Panc1 (cell line): ENCODE results near the gene EGR1. TPM values are rescaled to one million over a fixed set of nuclear protein-coding genes. Genes with fewer than 3 reads are reported as not detected.

Experiments
- ATAC-seq: fragments of 200-7000 bp; cut with Tn5 transposase; 2 replicates; pipeline ENCODE4 v1.9.1; 2020; ENCODE audit warnings: mild to moderate bottlenecking, moderate library complexity
- BruUV-seq: library from RNA; stranded (reverse); fragments of 400-500 nt; replicated peaks from 2 replicates; lab custom pipeline; 2021; lab: Mats Ljungman, UMichigan
- CTCF ChIA-PET: fragments of 300-600 bp; sonication (Branson Sonifier 250); formaldehyde crosslinking; loops from one replicate; lab custom pipeline; 2022; ENCODE audit warnings: antibody characterized with exemption; lab: Charles Lee
- POLR2A ChIA-PET: fragments of 300-600 bp; sonication (Branson Sonifier 250); formaldehyde crosslinking; loops from one replicate; lab custom pipeline; 2022; ENCODE audit warnings: antibody characterized with exemption; lab: Charles Lee
- DNase-seq: peaks from one replicate; pipeline ENCODE4 v3.0.0-alpha.2; 2010; ENCODE audit warnings: low read depth, low spot score
- H3K27ac ChIP-seq: 2 replicates; pipeline ENCODE4 v1.5.1; 2011; ENCODE audit warnings: mild to moderate bottlenecking, low read length, inconsistent platforms
- H3K27me3 ChIP-seq: fragments of 200-500 bp; sonication (Bioruptor generic); 2 replicates; pipeline ENCODE4 v1.6.0; 2014; ENCODE audit warnings: low read length, inconsistent platforms; ENCODE audit not compliant: control insufficient read depth, insufficient read depth
- H3K36me3 ChIP-seq: fragments of 200-500 bp; sonication (Bioruptor generic); 2 replicates; pipeline ENCODE4 v1.5.1; 2014; ENCODE audit warnings: inconsistent platforms, mild to moderate bottlenecking, low read length, moderate library complexity; ENCODE audit not compliant: control insufficient read depth, insufficient read depth
- H3K4me1 ChIP-seq: 2 replicates; pipeline ENCODE4 v1.5.1; 2011; ENCODE audit warnings: inconsistent platforms, mild to moderate bottlenecking, low read length, moderate library complexity; ENCODE audit not compliant: control insufficient read depth, insufficient read depth
- H3K4me3 ChIP-seq, 2 experiments: 2 replicates each; pipeline ENCODE4 v1.5.1; 2011 to 2012; ENCODE audit warnings: low read depth in 2 of 2, low read length in 2 of 2, mild to moderate bottlenecking in 2 of 2, inconsistent platforms in 1 of 2, moderate library complexity in 1 of 2
- H3K9me3 ChIP-seq: fragments of 200-500 bp; sonication (Bioruptor generic); 2 replicates; pipeline ENCODE4 v1.5.1; 2014; ENCODE audit warnings: low read depth, mild to moderate bottlenecking, inconsistent platforms, low read length, moderate library complexity; ENCODE audit not compliant: control insufficient read depth, insufficient read depth
- POLR2AphosphoS5 ChIP-seq: IDR thresholded peaks from 2 replicates; pipeline ENCODE4 v1.6.1; 2012; ENCODE audit warnings: mild to moderate bottlenecking, low read depth, low read length, moderate library complexity
- SIN3A ChIP-seq: IDR thresholded peaks from 2 replicates; pipeline ENCODE4 v1.6.1; 2012; ENCODE audit warnings: low read depth, mild to moderate bottlenecking, low read length, moderate library complexity, borderline replicate concordance; ENCODE audit not compliant: insufficient read depth
- TCF7L2 ChIP-seq: IDR thresholded peaks from 2 replicates; pipeline ENCODE4 v1.6.1; 2011; ENCODE audit warnings: mild to moderate bottlenecking, low read depth, low read length, inconsistent platforms
- in situ Hi-C: cut with HindIII; loops from 2 replicates; pipeline ENCODE4 v1.10.0; 2016; ENCODE audit warnings: low sequenced_read_pairs, low pct_unique_long_range_greater_than_20kb
- intact Hi-C: fragments of 100-400 bp; cut with micrococcal nuclease; formaldehyde crosslinking; loops from one replicate; pipeline ENCODE4 v1.10.0; 2022; ENCODE audit not compliant: unreplicated experiment
- total RNA-seq: library from RNA; stranded (reverse); gene quantifications from one replicate; pipeline ENCODE4 v1.2.1, GENCODE V29; 2021; ENCODE audit not compliant: unreplicated experiment
- TF ChIP-seq, protein P1 (sequence below), 2 experiments: IDR thresholded peaks; 2 replicates each; pipeline ENCODE4 v1.6.1; 2011 to 2012; ENCODE audit warnings: low read depth in 2 of 2, control low read depth in 1 of 2, low read length in 1 of 2, mild to moderate bottlenecking in 1 of 2, moderate library complexity in 1 of 2; ENCODE audit not compliant: insufficient read depth in 1 of 2
- TF ChIP-seq, protein P2 (sequence below): fragments of 450-650 bp; IDR thresholded peaks from 2 replicates; pipeline ENCODE4 v1.5.1; 2017; ENCODE audit warnings: mild to moderate bottlenecking

Gene EGR1
- total RNA-seq, 1 experiment from 2014 or later = 12.0 TPM

DNA sequence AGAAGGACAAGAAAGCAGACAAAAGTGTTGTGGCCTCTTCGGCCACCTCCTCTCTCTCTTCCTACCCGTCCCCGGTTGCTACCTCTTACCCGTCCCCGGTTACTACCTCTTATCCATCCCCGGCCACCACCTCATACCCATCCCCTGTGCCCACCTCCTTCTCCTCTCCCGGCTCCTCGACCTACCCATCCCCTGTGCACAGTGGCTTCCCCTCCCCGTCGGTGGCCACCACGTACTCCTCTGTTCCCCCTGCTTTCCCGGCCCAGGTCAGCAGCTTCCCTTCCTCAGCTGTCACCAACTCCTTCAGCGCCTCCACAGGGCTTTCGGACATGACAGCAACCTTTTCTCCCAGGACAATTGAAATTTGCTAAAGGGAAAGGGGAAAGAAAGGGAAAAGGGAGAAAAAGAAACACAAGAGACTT, 2.4 kb downstream of the EGR1 start:
- H3K9me3 ChIP-seq = no peaks in the 10 kb centered on the region
- H3K4me1 ChIP-seq = peaks cover 5% of the 10 kb centered on the region; the same call in 1 of the 2 replicates
- POLR2A ChIA-PET = interaction anchor here (0.6 kb wide), 1 partner anchor 1121 kb away, joined by 3 read pairs; no protein-coding TSS in a partner anchor
- no peak overlapping the region for H3K4me3 ChIP-seq
- ATAC-seq (no peak), DNase-seq (no peak)
- H3K36me3 ChIP-seq = no peaks in the 10 kb centered on the region
- CTCF ChIA-PET = no interaction called here
- intact Hi-C loops = no loop called here
- H3K27ac ChIP-seq = no peak overlapping the region
- TF ChIP-seq, protein P1, sequence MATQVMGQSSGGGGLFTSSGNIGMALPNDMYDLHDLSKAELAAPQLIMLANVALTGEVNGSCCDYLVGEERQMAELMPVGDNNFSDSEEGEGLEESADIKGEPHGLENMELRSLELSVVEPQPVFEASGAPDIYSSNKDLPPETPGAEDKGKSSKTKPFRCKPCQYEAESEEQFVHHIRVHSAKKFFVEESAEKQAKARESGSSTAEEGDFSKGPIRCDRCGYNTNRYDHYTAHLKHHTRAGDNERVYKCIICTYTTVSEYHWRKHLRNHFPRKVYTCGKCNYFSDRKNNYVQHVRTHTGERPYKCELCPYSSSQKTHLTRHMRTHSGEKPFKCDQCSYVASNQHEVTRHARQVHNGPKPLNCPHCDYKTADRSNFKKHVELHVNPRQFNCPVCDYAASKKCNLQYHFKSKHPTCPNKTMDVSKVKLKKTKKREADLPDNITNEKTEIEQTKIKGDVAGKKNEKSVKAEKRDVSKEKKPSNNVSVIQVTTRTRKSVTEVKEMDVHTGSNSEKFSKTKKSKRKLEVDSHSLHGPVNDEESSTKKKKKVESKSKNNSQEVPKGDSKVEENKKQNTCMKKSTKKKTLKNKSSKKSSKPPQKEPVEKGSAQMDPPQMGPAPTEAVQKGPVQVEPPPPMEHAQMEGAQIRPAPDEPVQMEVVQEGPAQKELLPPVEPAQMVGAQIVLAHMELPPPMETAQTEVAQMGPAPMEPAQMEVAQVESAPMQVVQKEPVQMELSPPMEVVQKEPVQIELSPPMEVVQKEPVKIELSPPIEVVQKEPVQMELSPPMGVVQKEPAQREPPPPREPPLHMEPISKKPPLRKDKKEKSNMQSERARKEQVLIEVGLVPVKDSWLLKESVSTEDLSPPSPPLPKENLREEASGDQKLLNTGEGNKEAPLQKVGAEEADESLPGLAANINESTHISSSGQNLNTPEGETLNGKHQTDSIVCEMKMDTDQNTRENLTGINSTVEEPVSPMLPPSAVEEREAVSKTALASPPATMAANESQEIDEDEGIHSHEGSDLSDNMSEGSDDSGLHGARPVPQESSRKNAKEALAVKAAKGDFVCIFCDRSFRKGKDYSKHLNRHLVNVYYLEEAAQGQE (IDR thresholded peaks at IDR 0.05; ENCODE audit: insufficient read depth in 1 of 2, low read depth in 2 of 2, low read length in 1 of 2) = no peak
- TF ChIP-seq SIN3A = no peak
- TF ChIP-seq POLR2AphosphoS5 = no peak
- no TSS peak for BruUV-seq
- H3K27me3 ChIP-seq = no peaks in the 10 kb centered on the region
- in situ Hi-C loops = no loop called here

DNA sequence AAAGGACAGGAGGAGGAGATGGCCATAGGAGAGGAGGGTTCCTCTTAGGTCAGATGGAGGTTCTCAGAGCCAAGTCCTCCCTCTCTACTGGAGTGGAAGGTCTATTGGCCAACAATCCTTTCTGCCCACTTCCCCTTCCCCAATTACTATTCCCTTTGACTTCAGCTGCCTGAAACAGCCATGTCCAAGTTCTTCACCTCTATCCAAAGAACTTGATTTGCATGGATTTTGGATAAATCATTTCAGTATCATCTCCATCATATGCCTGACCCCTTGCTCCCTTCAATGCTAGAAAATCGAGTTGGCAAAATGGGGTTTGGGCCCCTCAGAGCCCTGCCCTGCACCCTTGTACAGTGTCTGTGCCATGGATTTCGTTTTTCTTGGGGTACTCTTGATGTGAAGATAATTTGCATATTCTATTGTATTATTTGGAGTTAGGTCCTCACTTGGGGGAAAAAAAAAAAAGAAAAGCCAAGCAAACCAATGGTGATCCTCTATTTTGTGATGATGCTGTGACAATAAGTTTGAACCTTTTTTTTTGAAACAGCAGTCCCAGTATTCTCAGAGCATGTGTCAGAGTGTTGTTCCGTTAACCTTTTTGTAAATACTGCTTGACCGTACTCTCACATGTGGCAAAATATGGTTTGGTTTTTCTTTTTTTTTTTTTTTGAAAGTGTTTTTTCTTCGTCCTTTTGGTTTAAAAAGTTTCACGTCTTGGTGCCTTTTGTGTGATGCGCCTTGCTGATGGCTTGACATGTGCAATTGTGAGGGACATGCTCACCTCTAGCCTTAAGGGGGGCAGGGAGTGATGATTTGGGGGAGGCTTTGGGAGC, 3.1 kb downstream of the EGR1 start:
- intact Hi-C loops (no loop called here), in situ Hi-C loops (no loop called here)
- ChIA-PET CTCF (interaction anchor here (0.6 kb wide), 1 partner anchor 454 kb away, joined by 4 read pairs; no protein-coding TSS in a partner anchor), POLR2A (no interaction called here)
- Histone ChIP-seq H3K36me3 (no peaks in the 10 kb centered on the region), H3K4me1 (peaks cover 3% of the 10 kb centered on the region; the same call in 1 of the 2 replicates), H3K27me3 (no peaks in the 10 kb centered on the region), H3K9me3 (no peaks in the 10 kb centered on the region), H3K4me3 (no peak overlapping the region), H3K27ac (no peak overlapping the region)
- TF ChIP-seq, protein P1 (IDR thresholded peaks at IDR 0.05; ENCODE audit: insufficient read depth in 1 of 2, low read depth in 2 of 2, low read length in 1 of 2) = no peak
- no peak for TF ChIP-seq POLR2AphosphoS5
- TF ChIP-seq, protein P2, sequence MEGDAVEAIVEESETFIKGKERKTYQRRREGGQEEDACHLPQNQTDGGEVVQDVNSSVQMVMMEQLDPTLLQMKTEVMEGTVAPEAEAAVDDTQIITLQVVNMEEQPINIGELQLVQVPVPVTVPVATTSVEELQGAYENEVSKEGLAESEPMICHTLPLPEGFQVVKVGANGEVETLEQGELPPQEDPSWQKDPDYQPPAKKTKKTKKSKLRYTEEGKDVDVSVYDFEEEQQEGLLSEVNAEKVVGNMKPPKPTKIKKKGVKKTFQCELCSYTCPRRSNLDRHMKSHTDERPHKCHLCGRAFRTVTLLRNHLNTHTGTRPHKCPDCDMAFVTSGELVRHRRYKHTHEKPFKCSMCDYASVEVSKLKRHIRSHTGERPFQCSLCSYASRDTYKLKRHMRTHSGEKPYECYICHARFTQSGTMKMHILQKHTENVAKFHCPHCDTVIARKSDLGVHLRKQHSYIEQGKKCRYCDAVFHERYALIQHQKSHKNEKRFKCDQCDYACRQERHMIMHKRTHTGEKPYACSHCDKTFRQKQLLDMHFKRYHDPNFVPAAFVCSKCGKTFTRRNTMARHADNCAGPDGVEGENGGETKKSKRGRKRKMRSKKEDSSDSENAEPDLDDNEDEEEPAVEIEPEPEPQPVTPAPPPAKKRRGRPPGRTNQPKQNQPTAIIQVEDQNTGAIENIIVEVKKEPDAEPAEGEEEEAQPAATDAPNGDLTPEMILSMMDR = no peak
- TF ChIP-seq SIN3A = no peak
- TF ChIP-seq TCF7L2 = no peak
- no peak for DNase-seq
- no peak for ATAC-seq
- TSS peak; percentile 86 for BruUV-seq
